GM12875 (cell line): Measurements from ENCODE around the gene PVALB.
"Not testable (repeated sequence)": the region's sequence is repeated elsewhere in the genome, so short reads cannot be mapped to it uniquely, and the experiment has no call there.

Source experiments
- H3K4me3 ChIP-seq: one replicate; pipeline ENCODE4 v1.5.1; 2011; ENCODE audit warnings: low read depth, low read length, control low read depth
- CTCF ChIP-seq: IDR thresholded peaks from 2 replicates; pipeline ENCODE4 v1.5.1; 2011; ENCODE audit warnings: low read depth, mild to moderate bottlenecking, control low read depth, inconsistent platforms, low read length, moderate library complexity, borderline replicate concordance; ENCODE audit not compliant: insufficient read depth

The PVALB gene

GRCh38 chr22:36756746-36757655 is 59.8 kb downstream of the PVALB start:
- TF ChIP-seq CTCF: no peak

GRCh38 chr22:36756031-36756430 is 60.8 kb downstream of the PVALB start:
- TF ChIP-seq CTCF: no peak
- H3K4me3 ChIP-seq: no peak overlapping the region

More at GRCh38 chr22:36756746-36757655, 59.8 kb downstream of the PVALB start:
- H3K4me3 ChIP-seq: no peak overlapping the region

- no peak overlapping the region for H3K4me3 ChIP-seq
- no peak for TF ChIP-seq CTCF
These were observed 61.5 kb downstream of the PVALB start for GRCh38 chr22:36755316-36755715.

GRCh38 chr22:36754881-36755280 is 62.0 kb downstream of the PVALB start:
- H3K4me3 ChIP-seq: not testable (repeated sequence)

GRCh38 chr22:36753916-36754315 is 62.9 kb downstream of the PVALB start:
- TF ChIP-seq CTCF: no peak
- no peak overlapping the region for H3K4me3 ChIP-seq

- H3K4me3 ChIP-seq: no peak overlapping the region
- TF ChIP-seq CTCF: no peak
These were observed 63.6 kb downstream of the PVALB start for GRCh38 chr22:36753120-36753802.
